Measurements from ENCODE around the gene ZBTB20.
"Not testable (repeated sequence)": the region's sequence is repeated elsewhere in the genome, so short reads cannot be mapped to it uniquely, and the experiment has no call there.

Gene ZBTB20

GRCh38 chr3:115146418-115147328 lies at the start of gene ZBTB20:
ZBTB20 (minus strand) TSS chr3:115147288.
- in situ Hi-C loops (cut with MboI; ENCODE audit: low sequenced_read_pairs): no loop called here

DNA sequence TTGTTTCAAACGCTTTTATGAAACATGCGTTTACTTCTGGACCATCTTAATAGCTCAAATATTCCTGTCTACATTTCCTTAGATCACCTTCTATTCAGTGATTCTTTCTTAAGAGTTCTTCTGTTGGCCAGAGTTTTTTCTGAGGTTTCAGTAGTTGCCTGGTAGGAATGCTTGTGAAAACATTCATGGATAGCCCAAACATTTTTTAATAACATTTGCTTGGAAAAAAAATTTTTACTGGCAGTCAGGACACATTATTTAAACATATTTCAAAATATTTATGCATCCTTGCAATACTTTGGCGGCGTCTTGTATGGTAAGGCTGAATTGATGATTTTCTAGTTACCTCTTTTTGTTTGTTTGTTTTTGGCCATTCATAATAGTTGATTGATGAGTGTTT lies 47.4 kb upstream of the ZBTB20 start:
- in situ Hi-C loops (cut with MboI; ENCODE audit: low sequenced_read_pairs): no loop called here

- in situ Hi-C loops (cut with MboI; ENCODE audit: low sequenced_read_pairs): no loop called here
These were observed 43.7 kb upstream of the ZBTB20 start for GRCh38 chr3:115190747-115191146.

DNA sequence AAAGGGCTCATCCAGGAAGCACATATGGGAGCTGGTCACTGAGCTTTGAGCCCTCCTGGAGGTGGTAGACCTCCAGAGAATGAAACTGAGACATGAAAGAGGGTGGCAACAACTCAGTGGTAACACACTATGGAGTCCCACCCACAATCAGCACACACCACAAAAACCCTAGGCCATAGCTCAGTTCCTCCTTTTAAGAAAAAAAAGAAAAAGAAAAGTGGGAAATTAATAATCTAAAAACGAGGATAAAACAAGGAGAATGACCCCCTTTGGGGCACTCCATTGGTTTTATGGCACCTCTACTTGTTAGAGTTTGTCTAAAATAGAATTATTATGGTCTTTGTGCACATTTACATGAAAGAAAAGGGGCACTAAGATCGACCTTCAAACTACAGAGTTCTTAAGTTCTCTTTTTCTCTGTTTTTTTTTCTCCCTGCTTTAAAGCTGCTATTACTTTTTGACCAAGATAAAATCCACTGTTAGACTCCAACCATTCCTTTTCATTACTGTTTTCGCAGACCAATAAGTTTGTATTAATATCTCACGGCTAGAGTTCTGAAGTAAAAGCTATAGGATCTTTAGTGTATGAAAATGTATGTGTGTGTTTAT lies 40.2 kb upstream of the ZBTB20 start:
- in situ Hi-C loops (cut with MboI; ENCODE audit: low sequenced_read_pairs): no loop called here

- in situ Hi-C loops (cut with MboI; ENCODE audit: low sequenced_read_pairs): no loop called here
These were observed 39.5 kb upstream of the ZBTB20 start for GRCh38 chr3:115186351-115187148.

DNA sequence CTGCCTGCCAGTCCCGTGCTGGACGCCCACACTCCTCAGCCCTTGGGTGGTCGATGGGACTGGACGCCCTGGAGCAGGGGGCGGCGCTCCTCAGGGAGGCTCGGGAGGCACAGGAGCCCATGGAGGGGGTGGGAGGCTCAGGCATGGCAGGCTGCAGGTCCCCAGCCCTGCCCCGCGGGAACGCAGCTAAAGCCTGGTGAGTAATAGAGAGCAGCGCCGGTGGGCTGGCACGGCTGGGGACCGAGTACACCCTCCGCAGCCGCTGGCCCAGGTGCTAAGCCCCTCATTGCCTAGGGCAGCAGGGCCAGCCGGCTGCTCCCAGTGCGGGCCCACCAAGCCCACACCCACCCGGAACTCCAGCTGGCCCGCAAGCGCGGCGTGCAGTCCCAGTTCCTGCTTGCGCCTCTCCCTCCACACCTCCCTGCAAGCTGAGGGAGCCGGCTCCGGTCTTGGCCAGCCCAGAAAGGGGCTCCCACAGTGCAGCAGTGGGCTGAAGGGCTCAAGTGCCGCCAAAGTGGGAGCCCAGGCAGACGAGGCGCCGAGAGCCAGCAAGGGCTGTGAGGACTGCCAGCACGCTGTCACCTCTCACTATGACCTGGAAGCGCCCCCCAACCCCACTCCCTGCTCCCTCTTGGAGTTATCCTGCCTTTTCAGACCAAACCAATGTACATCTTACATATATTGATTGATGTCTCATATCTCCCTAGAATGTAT lies 37.9 kb upstream of the ZBTB20 start:
- in situ Hi-C loops (cut with MboI; ENCODE audit: low sequenced_read_pairs): not testable (repeated sequence)

DNA sequence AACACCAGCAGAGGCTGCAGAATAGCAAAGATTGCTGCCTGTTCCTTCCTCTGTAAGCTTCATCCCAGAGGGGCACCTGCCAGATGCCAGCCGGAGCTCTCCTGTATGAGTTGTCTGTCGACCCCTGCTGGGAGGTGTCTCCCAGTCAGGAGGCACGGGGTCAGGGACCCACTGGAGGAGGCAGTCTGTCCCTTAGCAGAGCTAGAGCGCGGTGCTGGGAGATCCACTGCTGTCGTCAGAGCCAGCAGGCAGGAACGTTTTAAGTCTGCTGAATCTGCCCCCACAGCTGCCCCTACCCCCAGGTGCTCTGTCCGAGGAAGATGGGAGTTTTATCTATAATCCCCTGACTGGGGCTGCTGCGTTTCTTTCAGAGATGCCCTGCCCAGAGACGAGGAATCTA lies 31.8 kb upstream of the ZBTB20 start:
- in situ Hi-C loops (cut with MboI; ENCODE audit: low sequenced_read_pairs): not testable (repeated sequence)

GRCh38 chr3:115169808-115170207 lies 22.7 kb upstream of the ZBTB20 start:
- in situ Hi-C loops (cut with MboI; ENCODE audit: low sequenced_read_pairs): no loop called here

DNA sequence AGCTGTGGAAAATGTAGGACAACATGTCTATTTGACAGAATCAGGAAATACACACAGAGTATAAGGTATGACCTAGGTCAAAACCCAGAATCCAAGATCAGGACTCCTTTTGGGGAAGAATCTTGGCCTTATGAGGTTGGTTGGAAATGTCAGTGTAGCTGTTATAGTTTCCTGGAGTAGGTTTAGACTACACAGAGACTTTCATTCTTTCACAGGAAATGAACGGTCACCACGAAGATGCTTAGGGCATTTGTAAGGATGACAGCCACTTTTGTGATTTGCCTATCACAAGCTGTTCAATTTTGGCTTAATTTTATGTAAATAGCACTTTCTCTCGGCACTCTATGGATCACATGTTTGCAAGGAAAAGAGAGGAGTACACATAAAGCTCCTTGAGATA lies 18.6 kb upstream of the ZBTB20 start:
- in situ Hi-C loops (cut with MboI; ENCODE audit: low sequenced_read_pairs): no loop called here

GRCh38 chr3:115165266-115165665 lies 18.2 kb upstream of the ZBTB20 start:
- in situ Hi-C loops (cut with MboI; ENCODE audit: low sequenced_read_pairs): no loop called here

- in situ Hi-C loops (cut with MboI; ENCODE audit: low sequenced_read_pairs): no loop called here
These were observed 17.5 kb upstream of the ZBTB20 start for GRCh38 chr3:115164374-115165221.

DNA sequence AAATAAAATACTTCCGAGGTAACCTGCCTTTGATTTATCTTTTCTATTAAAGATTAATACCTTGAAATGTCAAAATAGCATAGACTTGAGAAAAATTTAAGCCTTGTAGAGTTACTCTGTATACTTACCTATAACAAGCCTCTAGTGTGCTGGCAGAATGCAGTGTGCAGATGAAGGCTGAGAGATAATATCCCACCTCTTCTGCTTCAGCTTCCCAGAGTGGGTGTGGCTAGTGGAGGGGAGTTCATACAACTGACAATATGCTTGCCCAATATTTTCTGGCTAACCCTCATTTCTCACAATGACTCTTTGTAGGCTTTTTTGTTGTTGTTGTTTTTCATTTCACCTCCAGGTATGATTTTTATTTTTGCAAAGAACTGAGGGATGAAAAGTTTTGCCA lies 15.7 kb upstream of the ZBTB20 start:
- in situ Hi-C loops (cut with MboI; ENCODE audit: low sequenced_read_pairs): no loop called here

- in situ Hi-C loops (cut with MboI; ENCODE audit: low sequenced_read_pairs): no loop called here
These were observed 14.8 kb upstream of the ZBTB20 start for GRCh38 chr3:115161866-115162265.

DNA sequence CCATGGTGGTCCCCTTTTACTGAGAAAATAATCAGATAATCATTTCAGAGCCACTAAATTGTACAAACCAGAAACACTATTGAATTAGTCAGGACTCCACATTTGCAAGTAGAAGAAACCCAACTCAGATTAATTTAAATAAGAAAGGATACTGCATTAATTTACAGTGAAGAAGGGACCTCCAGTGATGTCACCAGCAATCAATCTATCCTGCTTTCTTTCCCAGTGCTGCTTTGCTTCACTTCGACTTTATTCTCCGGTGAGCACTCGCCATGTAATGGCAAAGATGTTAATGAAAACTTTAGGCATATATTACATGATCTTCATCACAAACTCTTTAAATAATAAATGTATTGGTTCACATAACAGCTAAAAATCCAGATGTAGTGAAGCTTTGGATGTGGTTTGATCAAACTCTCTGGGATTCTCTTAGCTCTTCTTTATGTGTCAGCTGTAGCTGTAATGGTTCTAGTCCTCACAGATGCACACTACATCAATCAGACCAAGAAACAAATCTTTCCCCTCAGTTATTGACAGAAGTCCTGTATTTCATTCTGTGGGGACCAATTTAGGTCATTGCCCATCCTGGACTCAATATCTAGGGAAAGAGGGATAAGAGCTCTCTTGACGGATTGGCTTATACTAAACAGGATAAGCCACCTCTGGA lies 14.2 kb upstream of the ZBTB20 start:
- in situ Hi-C loops (cut with MboI; ENCODE audit: low sequenced_read_pairs): no loop called here

- in situ Hi-C loops (cut with MboI; ENCODE audit: low sequenced_read_pairs): no loop called here
These were observed 13.2 kb upstream of the ZBTB20 start for GRCh38 chr3:115160295-115160694.

DNA sequence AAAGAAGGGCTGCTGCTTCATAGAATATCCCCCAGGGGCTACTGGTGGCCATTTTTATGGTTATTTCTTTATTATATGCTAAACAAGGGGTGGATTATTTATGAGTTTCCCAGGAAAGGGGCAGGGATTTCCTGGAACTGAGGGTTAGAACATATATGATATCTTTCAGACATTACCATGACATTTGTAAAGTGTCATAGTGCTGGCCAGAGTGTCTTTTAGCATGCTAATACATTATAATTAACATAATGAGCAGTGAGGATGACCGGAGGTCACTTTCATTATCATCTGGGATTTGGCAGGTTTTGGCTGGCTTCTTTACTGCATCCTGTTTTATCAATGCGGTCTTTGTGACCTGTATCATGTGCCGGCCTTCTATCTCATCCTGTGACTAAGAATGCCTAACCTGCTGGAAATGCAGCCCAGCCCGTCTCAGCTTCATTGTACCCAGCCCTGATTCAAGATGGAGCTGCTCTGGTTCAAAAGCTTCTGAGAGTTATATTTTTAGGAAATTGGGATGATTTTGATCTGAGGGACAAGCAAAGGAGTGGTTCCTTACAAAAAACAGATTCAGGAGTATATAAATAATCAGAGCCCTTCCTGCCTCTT lies 9.1 kb upstream of the ZBTB20 start:
- in situ Hi-C loops (cut with MboI; ENCODE audit: low sequenced_read_pairs): no loop called here

DNA sequence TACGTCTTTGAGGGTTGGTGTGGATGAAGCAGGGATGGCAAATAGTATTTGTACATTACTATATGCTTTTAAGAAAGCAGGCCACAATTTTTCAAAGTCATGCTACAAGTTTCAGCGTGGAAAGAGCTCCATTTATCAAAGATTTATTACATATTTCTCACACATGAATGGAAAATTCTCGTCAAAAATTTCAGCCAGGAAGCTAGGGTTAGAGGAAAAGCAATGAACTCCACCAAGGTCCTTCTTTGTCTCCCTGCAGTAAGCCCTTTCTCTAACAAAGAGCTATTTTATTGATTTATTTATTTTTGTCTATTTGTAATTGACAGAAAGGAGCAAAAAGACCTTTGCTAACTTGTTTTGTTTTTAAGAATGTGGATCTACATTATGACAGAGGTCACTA lies 7.5 kb upstream of the ZBTB20 start:
- in situ Hi-C loops (cut with MboI; ENCODE audit: low sequenced_read_pairs): no loop called here

GRCh38 chr3:115151921-115152320 lies 4.8 kb upstream of the ZBTB20 start:
- in situ Hi-C loops (cut with MboI; ENCODE audit: low sequenced_read_pairs): no loop called here

DNA sequence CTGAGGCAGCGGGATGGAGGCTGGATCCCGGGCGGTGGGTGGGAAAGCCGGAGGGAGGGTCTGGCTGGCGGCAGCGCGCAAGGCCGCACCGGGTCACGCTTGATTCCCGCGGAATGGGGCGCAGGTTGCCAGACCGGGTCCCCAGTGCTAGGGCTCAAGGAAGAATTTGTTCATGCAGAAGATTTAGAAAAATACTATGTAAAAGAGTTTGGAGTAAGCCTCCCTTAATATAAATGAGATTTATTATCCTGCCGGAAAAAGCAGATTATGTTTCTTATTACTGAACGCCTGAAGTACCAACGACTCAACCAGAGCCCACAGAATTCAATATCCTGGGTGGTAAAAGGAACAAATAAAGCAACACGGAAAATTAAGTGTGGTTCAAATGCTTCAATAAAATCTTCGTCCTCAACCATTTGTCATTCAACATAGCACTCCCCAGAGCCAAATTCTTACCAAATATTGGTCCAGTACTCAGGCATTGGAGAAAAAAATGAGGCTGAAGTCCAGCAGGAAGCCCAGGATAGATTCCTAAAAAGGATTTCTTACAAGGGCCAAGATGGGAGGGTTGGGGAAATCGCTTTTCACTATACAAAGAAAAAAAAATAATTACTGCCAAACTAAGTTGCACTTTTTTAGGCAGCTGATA lies 1.2 kb upstream of the ZBTB20 start:
- in situ Hi-C loops (cut with MboI; ENCODE audit: low sequenced_read_pairs): no loop called here

Measured in HL-60/S4 (cell line).